HG02973 (cell line): ENCODE results near the gene ARL6IP5.
A peak's percentile ranks its signal among the peaks of the same experiment; 100 is the strongest.

Experiments used
- ATAC-seq: cut with Tn5 transposase; IDR thresholded peaks from one replicate; pipeline ENCODE4 v1.9.1; 2021; ENCODE audit warnings: moderate library complexity; ENCODE audit not compliant: unreplicated experiment

The ARL6IP5 gene

GRCh38 chr3:69084326-69085167 lies at the start of gene ARL6IP5:
ARL6IP5 (plus strand) TSS chr3:69084937; CDS start chr3:69085048, 111 bp downstream.
- peak; percentile 46 for ATAC-seq

DNA sequence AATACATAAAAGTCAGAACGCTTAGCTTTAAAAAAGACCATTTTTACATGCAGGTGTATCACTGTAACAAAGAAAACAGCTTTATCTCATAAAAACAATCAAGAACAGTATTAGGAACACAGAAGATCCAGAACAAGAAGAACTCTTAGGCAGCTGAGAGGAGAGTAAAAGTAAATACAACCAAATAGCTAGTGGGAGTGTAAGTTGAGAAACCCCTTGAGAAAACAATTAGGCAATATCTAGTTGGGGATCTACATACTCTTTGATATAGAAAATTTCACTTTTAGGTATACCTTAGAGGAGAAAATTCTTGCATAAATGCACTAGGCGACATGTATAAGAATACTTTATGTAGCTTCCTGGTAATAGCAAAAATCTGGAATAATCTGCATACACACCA lies 40.1 kb upstream of the ARL6IP5 start:
- no peak for ATAC-seq

DNA sequence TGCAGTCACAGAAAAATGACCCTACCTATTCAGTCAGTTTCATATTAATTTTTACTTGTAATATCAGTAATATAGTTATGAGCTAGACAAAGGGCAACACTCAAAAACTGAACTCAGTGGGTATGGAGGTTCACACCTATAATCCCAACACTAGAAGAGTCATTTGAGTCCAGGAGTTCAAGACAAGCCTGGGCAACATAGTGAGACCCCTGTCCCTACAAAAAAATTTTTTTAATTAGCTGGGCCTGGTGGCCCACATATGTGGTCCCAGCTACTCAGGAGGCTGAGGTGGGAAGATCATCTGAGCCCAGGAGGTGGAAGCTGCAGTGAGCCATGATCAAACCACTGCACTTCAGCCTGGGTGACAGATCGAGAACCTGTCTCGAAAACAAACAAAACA lies 35.7 kb upstream of the ARL6IP5 start:
- ATAC-seq, result no peak

- ATAC-seq, result peak; percentile 94
Measured at GRCh38 chr3:69051756-69052471, 32.8 kb upstream of the ARL6IP5 start, which contains the start of gene TMF1. TMF1 (minus strand) TSS chr3:69052333; CDS start chr3:69052086, 247 bp downstream.

DNA sequence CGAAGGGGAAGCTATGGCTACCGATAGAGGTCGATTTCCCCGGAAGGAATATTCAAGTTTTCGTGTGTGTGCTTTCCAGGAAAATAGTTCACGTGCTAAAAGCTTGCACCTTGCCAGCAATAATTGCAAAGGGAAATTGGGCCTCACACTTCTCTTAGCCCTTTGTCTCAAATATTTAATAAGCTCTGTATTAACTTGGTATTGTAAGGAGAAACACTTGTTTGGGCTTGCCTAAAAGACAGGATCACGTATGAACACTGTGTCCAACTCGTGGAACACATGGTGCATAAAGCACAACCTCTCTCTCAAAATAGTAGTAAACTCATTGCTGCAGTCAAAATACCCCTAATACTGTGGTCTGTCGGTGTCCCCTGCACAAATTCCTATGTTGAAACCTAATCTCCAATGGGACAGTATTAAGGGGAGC lies 32.3 kb upstream of the ARL6IP5 start:
- no peak for ATAC-seq

DNA sequence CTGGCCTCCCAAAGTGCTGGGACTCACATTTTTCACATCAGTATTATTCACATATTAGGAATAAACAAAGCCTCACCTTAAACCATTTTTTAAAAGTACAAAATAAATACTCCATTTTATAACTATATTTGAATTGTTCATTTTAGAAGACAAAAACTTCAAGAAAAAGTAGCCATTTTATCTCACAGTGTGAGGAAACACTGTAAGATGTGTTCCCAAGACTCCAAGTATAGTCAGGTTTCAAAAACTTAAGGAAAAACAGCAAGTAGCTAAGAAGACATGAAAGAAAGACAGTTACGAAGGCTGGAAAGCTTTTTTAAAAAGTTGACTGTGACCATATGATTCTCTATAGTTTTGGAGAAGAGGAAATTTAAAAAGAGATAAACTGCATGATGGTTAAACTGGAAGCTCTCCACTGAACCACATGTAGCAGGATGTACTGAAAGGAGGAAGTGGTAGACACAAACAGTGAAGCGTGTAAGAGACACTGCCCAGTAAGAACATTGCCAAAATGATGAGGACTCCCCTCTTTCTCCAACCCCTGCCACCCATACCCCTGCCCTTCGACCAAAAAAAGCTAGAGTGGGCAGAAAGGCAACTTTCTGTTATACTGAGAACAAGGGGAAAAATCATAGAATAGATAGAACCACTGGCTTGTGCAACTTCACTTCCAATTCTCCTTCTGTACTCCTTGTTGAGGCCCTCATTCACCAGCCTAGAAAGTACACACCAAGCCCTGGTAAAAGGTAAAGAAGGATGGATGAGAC lies 26.4 kb upstream of the ARL6IP5 start:
- peak; percentile 96 for ATAC-seq

- no peak for ATAC-seq
Measured at GRCh38 chr3:69058947-69059224, 25.9 kb upstream of the ARL6IP5 start.

DNA sequence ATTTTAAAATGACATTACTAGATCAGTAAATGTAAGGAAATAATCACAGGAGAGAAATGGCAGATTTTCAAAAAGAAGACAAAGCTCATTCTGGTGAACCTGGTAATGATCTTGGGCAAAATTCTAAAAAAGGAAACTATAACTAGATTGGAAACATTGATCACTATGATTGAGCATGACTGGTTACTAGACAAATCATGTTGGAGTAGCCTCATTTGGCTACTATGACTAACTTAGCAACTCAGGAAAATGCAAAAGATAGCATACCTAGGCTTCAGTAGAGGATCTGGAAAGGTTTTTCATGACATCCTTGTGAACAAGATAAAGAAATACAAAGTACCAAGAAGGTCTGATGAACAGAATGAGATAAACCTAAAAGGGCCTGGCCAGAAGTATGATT lies 25.0 kb upstream of the ARL6IP5 start:
- no peak for ATAC-seq

DNA sequence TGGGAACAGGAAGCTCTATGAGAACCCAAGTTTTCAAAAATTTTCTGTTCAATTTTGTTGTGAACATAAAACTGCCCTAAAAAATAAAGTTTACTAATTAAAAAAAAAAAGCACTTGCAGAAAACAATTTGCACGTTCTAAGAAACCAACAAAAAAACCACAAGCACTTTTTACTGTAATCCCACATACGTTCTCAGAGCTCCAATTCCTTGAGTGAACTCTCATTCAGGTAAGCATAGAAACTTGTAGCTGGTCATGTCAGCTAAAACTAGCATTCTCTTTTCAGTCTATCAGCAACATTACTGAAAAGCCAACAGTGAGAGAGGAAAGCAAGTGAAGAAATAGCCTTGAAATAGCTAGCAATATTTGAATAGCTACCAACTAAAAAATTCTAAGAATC lies 21.1 kb upstream of the ARL6IP5 start:
- no peak for ATAC-seq

- no peak for ATAC-seq
Measured at GRCh38 chr3:69065318-69065964, 19.3 kb upstream of the ARL6IP5 start.

GRCh38 chr3:69066121-69066520 lies 18.6 kb upstream of the ARL6IP5 start:
- no peak for ATAC-seq

- no peak for ATAC-seq
Measured at GRCh38 chr3:69072928-69073327, 11.8 kb upstream of the ARL6IP5 start.

DNA sequence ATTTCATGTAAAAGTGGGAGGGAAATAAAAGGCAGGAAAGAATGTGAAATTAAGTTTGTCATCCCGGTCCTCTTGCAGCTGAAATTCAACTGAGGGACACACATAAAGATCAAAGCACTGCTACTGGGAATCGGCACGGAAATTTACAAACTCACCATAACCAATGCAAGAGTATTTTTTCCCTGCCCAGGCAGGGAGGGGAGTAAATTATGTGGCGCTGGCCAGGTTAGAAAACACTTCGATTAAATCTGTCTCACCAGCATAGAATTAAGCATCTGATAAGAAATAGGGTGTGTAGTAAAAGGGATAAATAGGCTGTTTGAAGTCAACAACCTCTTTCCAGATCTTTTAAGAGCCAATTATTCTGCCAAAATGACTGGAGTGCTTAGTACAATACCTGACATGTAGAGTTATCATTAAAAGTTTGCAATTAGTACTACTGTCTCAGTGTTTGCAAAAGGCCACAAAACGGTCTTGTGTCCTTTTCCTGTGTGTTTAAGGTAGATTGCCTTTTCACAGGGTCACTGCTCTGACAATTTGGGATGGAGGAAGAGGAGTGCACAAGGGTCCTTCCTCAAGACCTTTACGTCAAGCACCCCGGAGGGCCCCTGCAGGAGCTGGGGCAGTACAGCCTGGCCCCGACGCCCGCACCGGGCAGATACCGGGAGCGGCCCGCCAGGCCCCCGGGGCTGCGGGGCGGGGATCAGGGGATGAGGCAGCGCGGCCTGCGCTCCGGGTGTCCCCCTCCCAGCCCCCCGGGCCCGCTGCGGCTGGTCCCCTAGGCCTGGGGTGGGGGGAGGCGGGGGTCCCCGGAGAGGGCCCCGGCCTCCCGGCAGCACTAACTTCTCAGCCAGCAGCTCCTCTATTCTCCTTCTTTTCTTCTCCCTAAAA lies 5.2 kb upstream of the ARL6IP5 start:
- ATAC-seq, result no peak

- ATAC-seq, result peak; percentile 44
Measured at GRCh38 chr3:69080233-69080920, 4.4 kb upstream of the ARL6IP5 start, which contains the start of gene UBA3. UBA3 (minus strand) TSS chr3:69080365; CDS start chr3:69080353, 12 bp downstream.

DNA sequence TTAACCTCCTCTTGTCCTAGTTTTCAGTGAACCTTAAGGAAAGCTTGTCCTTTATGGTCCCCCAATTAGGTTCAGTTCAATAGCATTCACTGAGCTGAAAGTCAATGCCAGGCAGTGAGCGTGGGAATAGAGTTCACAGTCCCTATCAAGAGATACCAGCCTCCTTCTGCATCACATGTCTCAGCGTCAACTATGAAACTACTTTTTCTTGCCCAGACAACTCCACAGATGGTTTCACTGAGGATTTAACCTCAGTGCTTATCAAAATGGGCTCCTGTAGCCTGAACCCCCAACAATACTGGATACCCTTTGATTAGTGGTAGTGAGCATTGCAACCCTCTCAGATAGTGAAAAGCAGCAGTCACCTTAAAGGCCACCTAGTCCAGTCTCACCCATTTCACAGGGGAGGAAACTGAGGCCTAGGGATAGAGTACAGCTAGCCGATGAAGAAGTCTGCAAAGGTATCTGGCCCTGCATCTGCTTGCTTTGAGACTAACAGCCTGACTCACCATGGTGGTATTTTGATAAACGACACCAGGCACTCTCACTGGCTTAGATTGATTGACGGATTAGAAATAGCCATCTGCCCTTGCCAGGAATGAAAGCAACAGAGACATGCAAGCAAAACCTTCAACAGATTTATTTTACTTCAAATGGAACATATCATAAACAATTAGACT lies 3.0 kb upstream of the ARL6IP5 start:
- ATAC-seq, result no peak

DNA sequence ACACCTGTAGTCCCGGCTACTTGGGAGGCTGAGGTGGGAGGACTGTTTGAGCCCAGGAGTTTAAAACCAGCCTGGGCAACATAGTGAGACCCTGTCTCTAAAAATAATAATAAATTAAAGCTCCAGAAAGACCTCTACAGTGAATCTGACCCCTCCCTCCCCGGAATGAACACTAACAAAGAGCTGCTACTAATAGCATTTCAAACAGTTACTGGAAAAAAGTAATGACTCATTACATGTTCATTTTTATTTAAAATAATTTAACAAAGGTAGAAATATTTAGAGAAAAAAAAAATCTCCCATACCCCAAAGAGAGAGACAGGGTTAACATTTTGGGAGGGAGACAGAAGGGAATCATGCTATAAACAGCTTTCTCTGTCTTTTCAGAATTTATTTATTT lies 2.4 kb upstream of the ARL6IP5 start:
- ATAC-seq, result no peak

GRCh38 chr3:69082805-69083204 lies 1.9 kb upstream of the ARL6IP5 start:
- ATAC-seq, result peak; percentile 50

DNA sequence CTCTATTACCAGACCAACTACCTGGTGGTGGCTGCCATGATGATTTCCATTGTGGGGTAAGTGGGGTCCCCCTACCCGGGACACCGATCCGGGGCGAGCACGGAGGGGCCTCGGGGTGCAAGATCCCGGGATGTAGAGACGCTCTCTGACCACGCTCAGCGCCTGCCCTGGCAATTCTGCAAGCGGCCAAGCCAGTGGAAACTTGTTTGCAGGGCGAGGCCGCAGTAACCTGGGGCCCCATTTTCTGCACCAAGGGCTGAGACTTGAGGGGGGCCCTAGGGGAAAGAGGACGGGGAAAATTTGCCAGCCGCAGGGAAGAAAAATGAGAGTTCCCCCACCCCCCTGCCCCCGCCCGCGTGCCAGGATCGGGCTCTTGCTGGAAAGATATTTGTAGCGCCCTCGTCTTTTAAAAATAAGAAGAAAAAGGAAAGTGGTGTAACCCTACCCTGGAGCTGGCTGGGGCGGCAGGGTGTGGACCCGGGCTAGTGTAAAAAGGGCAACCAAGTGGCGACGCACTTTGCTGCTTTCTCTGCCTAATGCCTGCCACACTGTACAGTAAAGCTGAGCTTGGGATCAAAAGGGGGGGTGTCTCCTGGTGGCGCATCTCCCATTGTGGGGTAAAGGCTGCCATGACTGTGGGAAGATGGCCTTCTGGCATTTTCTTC lies 563 bp downstream of the ARL6IP5 start:
- ATAC-seq, result no peak
